ENCODE results near the gene FCN2.

- no peak for TF ChIP-seq CTCF (IDR thresholded peaks at IDR 0.05)
- no peak for TF ChIP-seq CEBPB (IDR thresholded peaks at IDR 0.05)
- TF ChIP-seq ZNF302 (CRISPR knock-in tag; IDR thresholded peaks at IDR 0.05): no peak
- TF ChIP-seq MAZ (IDR thresholded peaks at IDR 0.05; ENCODE audit: borderline replicate concordance, low read depth, low read length): no peak
- no peak for TF ChIP-seq POLR2A (IDR thresholded peaks at IDR 0.05; ENCODE audit: low read length)
- TF ChIP-seq MAX (IDR thresholded peaks at IDR 0.05): no peak
- no peak for TF ChIP-seq RAD21 (conservative IDR thresholded peaks at IDR 0.05 in 1 of 2, IDR thresholded peaks at IDR 0.05 in 1 of 2)
- no peak for TF ChIP-seq RFX5 (IDR thresholded peaks at IDR 0.05)
- TF ChIP-seq NFE2L2 (conservative IDR thresholded peaks at IDR 0.05; ENCODE audit: low read length): no peak
- TF ChIP-seq ELK1 (IDR thresholded peaks at IDR 0.05; ENCODE audit: low read depth, low read length): no peak
- no peak for TF ChIP-seq MAFK (IDR thresholded peaks at IDR 0.05; ENCODE audit: partially characterized antibody)
- TF ChIP-seq PHF8 (IDR thresholded peaks at IDR 0.05; ENCODE audit: borderline replicate concordance, low read depth): no peak
- no peak for TF ChIP-seq EP300 (IDR thresholded peaks at IDR 0.05)
- no peak for TF ChIP-seq CHD4 (IDR thresholded peaks at IDR 0.05; ENCODE audit: borderline replicate concordance)
These were observed 46.2 kb upstream of the FCN2 start for GRCh38 chr9:134834217-134834956.

All from A549 (cell line).